HG03520 (cell line): ENCODE results near the gene CXADR.
"Not testable (repeated sequence)": the region's sequence is repeated elsewhere in the genome, so short reads cannot be mapped to it uniquely, and the experiment has no call there.

Experiments used
- ATAC-seq: cut with Tn5 transposase; IDR thresholded peaks from one replicate; pipeline ENCODE4 v1.9.1; 2021; ENCODE audit warnings: mild to moderate bottlenecking, moderate library complexity; ENCODE audit not compliant: unreplicated experiment

CXADR gene

DNA sequence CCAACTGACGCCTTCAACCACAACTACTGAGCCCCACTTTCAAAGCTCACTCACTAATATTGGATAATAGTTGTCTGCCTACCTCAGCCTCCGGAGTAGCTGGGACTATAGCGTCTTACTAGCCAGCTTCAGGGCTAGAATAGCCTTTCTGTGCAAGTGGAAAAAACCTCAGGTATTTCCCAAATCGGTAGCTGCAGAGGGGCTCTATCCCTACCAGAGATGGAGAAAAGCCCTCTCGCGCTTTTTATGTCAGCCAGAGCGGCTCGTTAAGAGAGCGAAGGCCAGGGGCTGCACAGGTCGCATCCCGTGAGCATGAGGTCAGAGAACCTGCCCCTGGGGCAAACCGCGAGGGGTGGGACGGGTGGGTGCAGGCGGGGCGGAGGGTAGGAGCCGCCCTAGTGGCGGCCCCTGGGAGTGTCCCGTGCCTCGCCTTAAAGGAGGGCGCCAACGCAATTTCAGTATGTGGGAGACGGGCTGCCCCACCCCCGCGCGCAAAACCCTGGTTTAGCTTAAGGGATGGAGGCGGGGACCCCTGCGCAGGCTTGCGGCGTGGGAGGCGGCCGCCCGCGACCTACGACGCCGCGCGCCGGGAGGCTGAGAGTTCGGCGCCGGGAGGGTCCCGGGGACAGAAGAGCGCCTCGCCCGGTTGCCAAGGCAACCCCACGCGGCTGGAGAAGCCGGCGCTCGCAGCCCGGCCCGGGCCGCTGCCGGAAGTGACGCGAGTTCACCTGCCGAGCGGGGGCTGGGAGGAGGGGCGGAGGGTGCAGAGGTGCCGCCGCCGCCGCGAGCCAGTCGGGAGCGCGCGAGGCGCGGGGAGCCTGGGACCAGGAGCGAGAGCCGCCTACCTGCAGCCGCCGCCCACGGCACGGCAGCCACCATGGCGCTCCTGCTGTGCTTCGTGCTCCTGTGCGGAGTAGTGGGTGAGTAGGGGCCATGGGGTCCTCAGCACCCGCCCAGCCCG, at the start of gene CXADR:
Gene CXADR (plus strand): TSS at position 791 of the 961 bp plus-strand sequence. CDS start 87 bp downstream, at position 878.
- ATAC-seq: peak; percentile 88

DNA sequence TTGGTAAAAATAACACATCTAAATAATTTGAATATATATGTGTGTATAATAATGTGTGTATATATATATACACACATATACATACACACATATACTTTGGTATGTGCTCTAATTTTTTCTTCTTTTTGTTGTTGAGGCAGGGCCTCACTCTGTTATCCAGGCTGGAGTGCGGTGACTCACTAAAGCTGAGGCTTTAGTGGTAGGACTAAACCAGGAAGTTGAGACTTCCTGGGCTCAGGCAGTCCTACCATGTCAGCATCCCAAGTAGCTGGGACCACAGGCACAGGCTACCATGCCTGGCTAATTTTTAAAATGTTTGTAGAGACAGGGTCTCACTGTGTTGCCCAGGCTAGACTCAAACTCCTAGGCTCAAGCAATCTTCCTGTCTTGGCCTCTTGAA, 46.7 kb upstream of the CXADR start:
- no peak for ATAC-seq

DNA sequence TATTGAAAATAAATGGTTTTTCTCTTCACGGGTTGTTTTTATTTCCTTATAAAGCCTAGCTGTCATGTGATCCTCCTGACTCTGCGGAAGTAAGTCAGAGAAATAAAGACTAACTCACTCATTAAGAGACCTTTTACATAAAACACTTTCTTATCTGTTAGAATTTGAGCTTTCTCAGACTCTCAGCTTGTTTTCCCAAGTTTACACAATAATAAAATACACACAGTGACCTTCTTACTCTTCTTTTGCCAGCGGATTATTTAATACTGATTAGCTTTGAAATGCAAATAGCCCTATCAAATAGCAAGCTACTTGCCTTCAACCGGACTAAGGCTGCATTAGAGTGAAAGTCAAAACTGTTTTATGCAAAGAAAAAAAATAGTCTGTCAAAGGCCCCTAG, 45.5 kb upstream of the CXADR start:
- ATAC-seq: no peak

DNA sequence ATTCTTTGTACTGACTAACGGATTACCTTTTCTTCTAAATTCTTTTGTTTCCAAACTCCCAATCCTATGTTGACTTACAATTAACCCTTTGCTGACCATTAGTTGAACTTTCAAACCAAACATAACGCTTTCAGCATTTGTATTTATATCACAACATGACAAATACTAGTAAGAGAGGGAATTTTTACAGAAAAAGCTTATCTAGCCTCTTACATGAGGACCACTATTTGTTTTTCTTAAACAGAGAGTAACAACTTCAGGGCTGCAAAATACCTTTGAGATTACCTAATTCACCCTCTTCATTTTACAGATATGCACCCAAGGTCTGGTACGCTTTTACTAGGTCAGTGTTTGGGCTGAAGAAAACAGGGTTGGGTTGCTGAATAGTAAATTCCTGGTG, 45.0 kb upstream of the CXADR start:
- ATAC-seq: no peak

DNA sequence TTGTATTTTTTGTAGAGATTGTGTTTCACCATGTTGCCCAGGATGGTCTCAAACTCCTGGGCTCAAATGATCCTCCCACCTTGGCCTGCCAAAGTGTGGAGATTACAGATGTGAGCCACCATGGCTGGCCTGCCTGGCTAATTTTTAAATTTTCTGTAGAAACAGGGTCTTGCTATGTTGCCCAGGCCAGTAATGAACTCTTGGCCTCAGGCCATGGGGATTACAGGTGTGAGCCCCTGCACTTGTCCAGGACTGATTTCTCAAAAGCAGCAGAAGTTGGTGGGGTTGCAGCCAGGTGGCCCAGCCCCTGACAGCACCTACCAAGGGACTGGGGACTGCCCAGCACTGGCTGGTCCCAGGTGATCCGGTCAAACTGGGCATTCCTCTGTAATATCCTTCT, 44.1 kb upstream of the CXADR start:
- ATAC-seq: no peak

DNA sequence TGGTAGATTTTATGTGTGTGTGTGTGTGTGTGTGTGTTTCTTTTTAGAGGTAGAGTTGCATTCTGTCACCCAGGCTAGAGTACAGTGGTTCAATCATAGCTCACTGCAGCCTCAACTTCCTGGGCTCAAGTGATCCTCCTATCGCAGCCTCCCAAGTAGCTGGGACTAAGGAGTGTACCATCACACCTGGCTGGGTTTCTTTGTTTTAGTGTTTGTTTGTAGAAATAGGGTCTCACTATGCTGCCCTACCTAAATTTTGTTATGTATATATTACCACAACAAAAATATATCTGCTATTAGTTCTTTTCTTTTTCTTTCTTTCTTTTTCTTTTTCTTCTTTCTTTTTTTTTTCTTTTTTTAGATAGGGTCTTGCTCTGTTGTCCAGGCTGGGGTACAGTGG, 43.1 kb upstream of the CXADR start:
- ATAC-seq: no peak

DNA sequence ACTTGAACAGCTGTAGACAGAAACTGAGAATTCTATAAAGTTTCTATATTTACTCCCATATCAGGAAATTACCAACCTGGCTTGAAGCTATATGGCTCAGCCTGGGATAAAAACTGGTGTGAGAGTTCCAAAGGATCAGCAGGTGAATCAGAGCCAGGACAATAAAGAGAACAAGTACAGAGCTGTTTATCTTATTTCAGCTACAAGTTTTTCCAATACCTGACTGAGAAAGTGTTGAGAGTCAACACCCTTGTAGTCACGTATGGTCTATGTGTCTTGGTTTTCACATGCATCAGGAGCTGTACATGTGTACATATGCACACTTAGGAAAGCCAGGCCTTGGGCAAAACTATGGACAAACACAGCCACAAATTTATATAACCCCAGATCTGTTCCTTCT, 40.7 kb upstream of the CXADR start:
- no peak for ATAC-seq

DNA sequence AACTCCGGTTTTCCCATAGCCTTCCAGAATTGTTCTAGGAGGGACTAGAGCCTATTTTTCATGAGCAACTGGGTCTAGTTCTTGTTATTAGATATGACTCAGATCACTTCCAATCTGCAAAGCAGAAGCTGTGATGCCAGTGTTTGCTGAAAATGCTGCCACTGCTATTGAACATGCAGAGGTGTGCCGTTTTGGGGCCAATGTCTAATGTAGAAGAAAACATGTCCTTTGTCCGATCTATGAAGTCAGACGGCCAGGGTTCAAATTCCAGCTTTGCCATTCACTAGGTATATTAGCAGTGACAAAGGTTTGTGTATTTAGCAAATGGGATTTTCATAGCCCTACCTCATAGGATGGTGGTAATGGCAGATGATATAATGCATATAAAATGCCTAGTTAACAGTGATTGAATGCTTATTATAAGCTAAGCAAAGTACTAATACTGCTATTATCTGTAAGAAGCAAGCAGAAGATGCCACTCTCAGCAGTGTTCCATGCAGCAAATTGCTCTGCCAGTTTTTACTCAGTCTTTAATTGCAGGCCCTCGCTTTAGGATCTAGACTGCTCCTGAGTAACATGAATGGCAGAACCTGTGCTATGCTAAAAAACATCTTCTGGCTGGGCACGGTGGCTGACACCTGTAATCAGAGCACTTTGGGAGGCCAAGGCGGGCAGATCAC, 40.1 kb upstream of the CXADR start:
- no peak for ATAC-seq

DNA sequence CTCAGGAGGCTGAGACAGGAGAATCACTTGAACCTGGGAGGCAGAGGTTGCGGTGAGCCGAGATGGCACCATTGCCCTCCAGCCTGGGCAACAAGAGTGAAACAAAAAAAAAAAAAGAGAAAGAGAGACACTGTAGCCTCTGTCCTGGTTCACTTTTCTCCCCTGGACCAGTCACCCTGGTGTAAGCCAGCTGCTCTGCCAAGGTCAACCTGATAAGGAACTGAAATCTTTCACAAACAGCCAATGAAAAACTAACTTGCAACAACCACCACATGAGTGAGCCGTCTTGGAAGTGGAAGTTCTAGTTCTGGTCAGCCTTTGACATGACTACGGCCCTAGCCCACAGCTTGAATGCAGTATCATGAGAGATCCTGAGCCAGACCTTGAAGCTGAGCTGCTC, 36.8 kb upstream of the CXADR start:
- ATAC-seq: peak; percentile 61

DNA sequence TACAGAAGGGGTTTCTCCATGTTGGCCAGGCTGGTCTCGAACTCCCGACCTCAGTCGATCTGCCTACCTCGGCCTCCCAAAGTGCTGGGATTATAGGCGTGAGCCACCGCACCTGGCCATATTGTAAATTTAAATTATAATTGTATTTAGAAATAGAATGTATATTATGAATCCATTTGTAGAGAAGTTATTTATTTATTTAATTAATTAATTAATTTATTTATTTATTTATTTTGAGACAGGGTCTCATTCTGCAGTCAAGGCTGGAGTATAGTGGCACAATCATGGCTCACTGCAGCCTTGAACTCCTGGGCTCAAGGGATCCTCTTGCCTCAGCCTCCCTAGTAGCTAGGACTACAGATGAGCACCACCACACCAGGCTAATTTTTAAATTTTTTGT, 34.7 kb upstream of the CXADR start:
- not testable (repeated sequence) for ATAC-seq

DNA sequence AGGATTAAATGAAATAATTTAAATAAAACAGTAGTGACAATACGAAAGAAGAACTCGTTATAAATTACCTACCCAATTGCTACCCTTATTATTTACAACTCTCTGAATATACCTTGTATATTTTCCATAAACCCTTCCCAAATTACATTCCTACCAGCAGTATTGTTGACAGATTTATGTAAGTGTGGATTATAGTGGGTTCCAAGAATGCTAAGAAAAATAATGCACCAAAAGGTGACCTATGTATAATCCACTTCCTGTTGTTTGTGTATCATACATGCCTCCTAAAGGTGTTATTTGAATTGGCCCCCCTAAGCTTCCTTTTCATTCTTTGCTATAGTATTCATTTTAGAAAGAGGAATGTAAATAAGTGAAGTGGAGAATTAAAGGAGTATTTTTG, 33.2 kb upstream of the CXADR start:
- no peak for ATAC-seq

DNA sequence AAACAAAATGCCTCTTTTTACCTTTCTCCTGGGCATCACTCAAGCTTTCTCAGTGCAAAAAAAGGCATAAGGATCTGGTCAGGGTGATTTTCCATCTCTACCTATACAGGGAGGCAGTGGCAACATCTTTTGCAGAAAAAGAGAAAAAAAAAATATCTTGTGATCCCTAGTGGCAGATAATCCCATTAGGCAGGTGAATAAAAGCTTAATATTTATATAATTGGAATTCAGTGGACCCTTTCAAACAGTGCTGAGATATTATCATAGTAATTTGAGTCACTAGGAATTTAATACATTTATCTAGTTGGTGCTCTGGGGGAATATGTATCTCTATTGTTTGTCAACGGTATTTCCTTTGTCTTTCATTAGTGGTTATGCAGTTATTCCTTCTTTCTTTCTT, 29.9 kb upstream of the CXADR start:
- no peak for ATAC-seq

DNA sequence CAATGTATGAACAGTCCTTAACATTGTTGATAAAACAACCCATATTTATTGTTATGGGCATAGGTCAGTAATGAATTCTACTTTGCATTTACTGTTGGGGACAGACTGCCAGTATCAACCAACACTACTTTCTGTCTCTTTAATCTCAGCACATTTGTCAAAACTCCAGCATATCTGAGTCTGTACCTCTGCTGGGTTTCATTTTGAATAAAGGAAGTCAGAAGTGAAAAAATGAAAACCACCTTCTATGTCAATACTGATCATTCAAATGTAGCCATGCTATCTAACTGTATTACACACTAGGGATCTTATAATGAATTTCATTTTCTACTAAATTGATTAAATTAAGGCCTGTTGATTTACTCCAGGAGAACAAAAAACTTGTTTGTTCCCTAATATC, 24.2 kb upstream of the CXADR start:
- ATAC-seq: peak; percentile 67

DNA sequence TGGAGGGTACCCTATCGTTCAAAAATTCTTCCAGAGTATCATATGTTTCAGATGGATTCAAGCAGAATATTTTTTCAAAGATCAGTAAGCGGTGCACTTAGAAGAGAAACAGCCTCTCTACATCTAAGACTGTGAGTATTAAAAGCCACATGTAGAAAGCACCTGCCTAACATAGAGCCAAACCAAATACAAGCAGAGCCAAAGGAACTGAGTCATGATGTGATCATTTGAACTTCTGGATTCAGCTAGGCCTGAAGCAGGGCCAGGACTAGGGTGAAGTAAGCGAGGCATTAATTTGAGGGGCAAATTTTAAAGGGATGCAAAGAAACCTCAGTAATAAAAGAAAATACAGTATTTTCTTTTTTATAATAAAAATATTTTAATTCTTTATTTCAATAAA, 23.3 kb upstream of the CXADR start:
- ATAC-seq: not testable (repeated sequence)

DNA sequence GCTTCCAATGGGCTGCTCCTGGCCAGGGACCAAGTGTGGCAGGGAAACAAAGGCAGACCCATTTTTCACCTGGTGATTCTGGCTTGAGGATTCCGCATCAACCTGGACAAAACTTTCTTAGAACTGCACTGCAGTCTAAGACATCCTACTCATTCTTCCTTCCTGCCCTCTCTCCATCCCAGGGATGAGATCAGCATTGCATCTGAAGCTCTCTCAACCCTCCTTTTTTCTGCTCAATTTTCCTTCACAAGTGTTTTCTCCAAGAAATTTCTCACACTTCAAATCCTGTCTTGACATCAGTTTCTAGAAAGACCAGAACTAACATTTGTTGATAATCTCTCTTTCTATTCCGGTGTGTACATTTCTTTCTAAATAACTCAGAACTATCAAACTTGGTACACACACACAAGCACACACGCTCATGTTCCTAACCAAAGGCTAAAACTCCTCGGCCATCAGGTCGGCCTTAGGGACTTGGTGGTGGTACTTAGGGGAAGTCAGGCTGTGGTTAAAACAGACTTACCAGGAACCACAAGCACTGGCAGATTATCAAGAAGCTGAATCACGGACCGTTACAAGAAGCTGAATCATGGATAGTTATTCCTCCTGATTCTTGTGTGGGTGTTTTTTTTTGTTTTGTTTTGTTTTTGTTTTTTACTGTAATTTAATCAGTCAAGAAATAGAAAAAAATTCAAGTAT, 21.0 kb upstream of the CXADR start:
- no peak for ATAC-seq

DNA sequence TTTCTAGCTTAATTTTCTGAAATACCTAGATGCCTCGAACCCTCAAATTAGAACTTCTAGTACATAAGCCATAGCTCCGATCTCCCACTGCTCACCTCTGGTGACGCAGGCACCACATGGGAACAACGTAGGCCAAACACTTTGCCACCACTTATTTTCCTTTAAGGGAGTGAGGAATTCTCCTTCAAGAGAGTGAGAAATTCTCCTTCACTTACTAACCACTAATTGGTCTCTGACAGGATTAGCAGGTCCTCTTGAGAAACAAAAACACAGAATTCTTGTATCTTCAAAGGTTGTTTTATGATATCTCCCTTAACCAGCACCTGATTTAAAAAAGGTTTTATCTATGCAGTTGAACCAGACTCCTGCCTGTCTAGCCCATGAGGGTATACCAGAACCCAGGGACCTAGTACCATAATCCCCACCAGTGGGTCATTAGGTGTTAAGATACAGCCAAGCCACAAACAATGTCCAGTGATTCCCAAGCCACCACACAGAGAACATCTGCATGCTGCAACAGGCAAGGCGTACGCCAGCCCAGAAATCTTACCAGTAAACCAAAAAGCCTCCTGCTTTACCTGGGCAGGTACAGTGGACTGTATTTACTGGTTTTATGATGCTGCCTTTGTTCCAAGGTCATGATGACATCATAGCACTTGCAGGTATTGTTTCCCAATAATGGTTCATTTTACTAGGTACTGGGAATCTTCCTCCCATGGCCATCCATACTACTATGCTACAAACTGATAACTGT, 20.3 kb upstream of the CXADR start:
- ATAC-seq: no peak

DNA sequence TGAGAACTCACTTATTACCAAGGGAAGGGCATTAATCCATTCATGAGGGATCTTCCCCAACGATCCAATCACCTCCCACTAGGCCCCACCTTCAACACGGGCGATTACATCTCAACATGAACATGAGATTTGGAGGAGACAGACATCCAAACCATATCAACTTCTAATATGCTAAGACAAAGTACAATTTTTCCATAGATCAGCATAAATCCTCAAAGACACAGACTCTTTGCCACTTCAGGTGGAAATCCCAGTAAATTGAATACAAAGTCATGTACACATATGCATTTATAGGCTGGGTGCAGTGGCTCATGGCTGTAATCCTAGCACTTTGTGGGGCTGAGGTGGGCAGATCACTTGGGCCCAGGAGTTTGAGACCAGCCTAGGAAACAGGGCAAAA, 18.8 kb upstream of the CXADR start:
- no peak for ATAC-seq

DNA sequence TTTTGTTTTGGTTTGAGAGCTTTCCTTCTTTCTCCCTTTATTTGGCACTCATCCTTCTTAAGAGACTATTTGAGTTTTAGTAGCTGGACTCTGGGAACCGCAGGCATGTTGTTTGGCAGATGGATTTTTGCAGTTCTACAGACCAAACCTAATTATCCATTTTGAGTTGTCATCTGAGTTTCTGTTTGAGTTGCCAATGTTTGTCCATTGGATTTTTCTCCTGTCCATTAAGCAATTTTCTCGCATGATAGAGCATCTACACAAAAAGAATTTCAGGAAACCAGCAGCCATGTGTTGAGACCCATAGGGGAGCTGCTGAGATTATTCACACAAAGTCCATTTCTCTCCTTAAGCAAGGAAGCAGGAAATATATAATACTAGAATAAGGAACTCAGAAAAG, 17.2 kb upstream of the CXADR start:
- ATAC-seq: no peak

DNA sequence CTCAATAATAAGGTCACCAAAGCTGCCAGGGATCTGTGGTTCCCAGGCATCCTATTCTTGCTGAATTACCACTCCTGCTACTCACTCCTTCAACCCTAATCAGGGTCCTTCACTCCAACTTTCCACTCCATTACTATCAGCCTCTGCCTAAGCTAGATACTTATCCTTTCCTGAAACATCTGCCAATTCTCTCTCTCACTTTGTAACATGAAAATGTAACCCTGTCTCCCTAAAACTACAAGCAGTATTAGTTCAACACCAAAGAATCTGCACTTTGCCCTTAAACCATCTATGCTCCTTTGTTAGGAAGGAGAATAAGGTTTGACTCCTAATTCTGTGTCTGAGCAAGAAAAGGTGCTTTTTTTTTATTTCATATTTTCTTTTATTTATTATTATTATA, 15.5 kb upstream of the CXADR start:
- no peak for ATAC-seq

DNA sequence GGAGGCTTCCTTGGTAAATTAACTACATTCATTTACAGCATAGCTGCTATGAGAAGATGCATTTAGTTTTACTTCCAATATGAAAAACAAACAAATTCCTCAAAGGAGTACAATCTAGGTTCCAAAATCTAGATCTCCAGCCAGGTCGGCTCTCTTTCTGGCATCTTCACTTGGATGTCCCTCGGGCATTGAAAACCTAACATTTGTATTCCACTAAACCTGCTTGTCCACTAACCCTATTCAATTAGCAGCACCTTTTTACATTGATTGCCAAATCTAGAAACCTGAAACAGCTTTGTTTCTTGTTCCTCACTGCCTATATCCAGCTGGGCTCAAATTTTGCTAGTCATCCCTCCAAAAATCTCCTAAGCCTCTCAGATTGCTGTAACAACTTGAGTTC, 14.3 kb upstream of the CXADR start:
- ATAC-seq: no peak
